H1 (cell line): ENCODE measurements around the gene R3HDM4.

Experiments used
- ASH2L ChIP-seq: fragments of 200-600, 300-600 bp; sonication (generic); IDR thresholded peaks from one replicate; pipeline ENCODE4 v1.7.1; 2017; ENCODE audit warnings: low read length
- CEBPB ChIP-seq: IDR thresholded peaks from 2 replicates; pipeline ENCODE4 v1.6.1; 2012; ENCODE audit warnings: low read depth, low read length
- EZH2 ChIP-seq: fragments of 200-600 bp; sonication (generic); IDR thresholded peaks from 2 replicates; pipeline ENCODE4 v1.7.1; 2012; ENCODE audit warnings: low read depth, mild to moderate bottlenecking, moderate library complexity, low read length, inconsistent platforms; ENCODE audit not compliant: severe bottlenecking
- KDM5A ChIP-seq: fragments of 200-600 bp; IDR thresholded peaks from 2 replicates; pipeline ENCODE4 v1.7.1; 2012; ENCODE audit warnings: mild to moderate bottlenecking, low read length, inconsistent platforms, mixed read lengths
- MAFK ChIP-seq: IDR thresholded peaks from 2 replicates; pipeline ENCODE4 v1.6.1; 2012; ENCODE audit warnings: low read depth, mild to moderate bottlenecking, improper control_type of control experiment, low read length
- POLR2A ChIP-seq, 2 experiments: IDR thresholded peaks; 1 replicate in 1 of 2; 2 replicates in 1 of 2; pipeline ENCODE4 v1.6.1; 2011; ENCODE audit warnings: low read depth in 2 of 2, low read length in 2 of 2, mild to moderate bottlenecking in 2 of 2; ENCODE audit errors: control extremely low read depth in 1 of 2
- RNF2 ChIP-seq: fragments of 200-900, 300-1000 bp; sonication (generic); IDR thresholded peaks from 2 replicates; pipeline ENCODE4 v1.7.1; 2016; ENCODE audit warnings: borderline replicate concordance, low read depth, mild to moderate bottlenecking, antibody characterized with exemption, low read length; ENCODE audit not compliant: poor library complexity, severe bottlenecking; ENCODE audit errors: missing control alignments
- RXRA ChIP-seq: IDR thresholded peaks from 2 replicates; pipeline ENCODE4 v1.6.1; 2011; ENCODE audit warnings: low read depth, mild to moderate bottlenecking, low read length, moderate library complexity; ENCODE audit not compliant: insufficient read depth
- SIN3A ChIP-seq, 2 experiments: IDR thresholded peaks in 1 of 2; conservative IDR thresholded peaks in 1 of 2; 2 replicates each; pipeline ENCODE4 v1.6.1; 2011 to 2012; ENCODE audit warnings: low read length in 2 of 2, improper control_type of control experiment in 1 of 2, low read depth in 1 of 2, mild to moderate bottlenecking in 1 of 2
- TAF1 ChIP-seq: IDR thresholded peaks from 2 replicates; pipeline ENCODE4 v1.6.1; 2011; ENCODE audit warnings: mild to moderate bottlenecking, low read depth, low read length
- TF ChIP-seq, protein P1 (sequence below), 3 experiments: IDR thresholded peaks; 1 replicate in 2 of 3; 2 replicates in 1 of 3; pipeline versions ENCODE4 v1.5.1 to v1.6.1; 2011; ENCODE audit warnings: low read length in 3 of 3, mild to moderate bottlenecking in 3 of 3, inconsistent platforms in 2 of 3, low read depth in 1 of 3, moderate library complexity in 1 of 3; ENCODE audit not compliant: insufficient read depth in 1 of 3; ENCODE audit errors: control extremely low read depth in 1 of 3
- TF ChIP-seq, protein P2 (sequence below): IDR thresholded peaks from 2 replicates; pipeline ENCODE4 v1.6.1; 2012; ENCODE audit warnings: low read length, inconsistent platforms
- TF ChIP-seq, protein P3 (sequence below): IDR thresholded peaks from 2 replicates; pipeline ENCODE4 v1.6.1; 2012; ENCODE audit warnings: inconsistent platforms

DNA sequence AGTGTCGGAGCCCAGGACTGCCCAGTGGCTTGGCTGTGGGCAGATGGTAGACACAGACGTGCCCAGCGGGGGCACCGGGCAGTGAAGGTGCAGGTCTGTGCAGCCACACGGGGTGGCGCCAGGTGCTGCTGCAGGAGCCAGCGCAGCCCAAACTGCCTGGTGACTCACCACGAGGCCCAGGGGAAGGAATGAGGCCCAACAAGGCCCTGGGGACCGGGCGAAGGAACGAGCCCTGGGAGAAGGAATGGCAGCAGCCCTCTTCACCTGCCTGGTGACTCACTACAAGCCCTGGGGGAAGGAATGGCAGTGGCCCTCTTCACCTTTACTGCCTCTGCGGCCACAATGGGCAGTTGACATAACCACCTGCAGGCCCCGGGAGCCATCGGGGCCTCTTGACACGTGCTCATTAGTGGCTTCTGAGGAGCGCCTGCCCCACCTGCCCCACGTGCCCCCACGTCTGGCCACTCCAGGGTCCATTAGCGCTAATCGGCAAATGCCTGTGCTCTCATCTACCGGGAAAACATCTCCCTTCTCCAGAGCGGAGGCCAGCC, 29.3 kb downstream of the R3HDM4 start:
- TF ChIP-seq, protein P1, sequence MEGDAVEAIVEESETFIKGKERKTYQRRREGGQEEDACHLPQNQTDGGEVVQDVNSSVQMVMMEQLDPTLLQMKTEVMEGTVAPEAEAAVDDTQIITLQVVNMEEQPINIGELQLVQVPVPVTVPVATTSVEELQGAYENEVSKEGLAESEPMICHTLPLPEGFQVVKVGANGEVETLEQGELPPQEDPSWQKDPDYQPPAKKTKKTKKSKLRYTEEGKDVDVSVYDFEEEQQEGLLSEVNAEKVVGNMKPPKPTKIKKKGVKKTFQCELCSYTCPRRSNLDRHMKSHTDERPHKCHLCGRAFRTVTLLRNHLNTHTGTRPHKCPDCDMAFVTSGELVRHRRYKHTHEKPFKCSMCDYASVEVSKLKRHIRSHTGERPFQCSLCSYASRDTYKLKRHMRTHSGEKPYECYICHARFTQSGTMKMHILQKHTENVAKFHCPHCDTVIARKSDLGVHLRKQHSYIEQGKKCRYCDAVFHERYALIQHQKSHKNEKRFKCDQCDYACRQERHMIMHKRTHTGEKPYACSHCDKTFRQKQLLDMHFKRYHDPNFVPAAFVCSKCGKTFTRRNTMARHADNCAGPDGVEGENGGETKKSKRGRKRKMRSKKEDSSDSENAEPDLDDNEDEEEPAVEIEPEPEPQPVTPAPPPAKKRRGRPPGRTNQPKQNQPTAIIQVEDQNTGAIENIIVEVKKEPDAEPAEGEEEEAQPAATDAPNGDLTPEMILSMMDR (IDR thresholded peaks at IDR 0.05; ENCODE audit: control extremely low read depth in 1 of 3, insufficient read depth in 1 of 3, low read depth in 1 of 3, low read length in 3 of 3) = peak; percentile 29 to 44 (median 36); a peak in 3 of 4 replicates
- TF ChIP-seq EZH2 (no peak), SIN3A (conservative IDR thresholded peaks at IDR 0.05 in 1 of 2, IDR thresholded peaks at IDR 0.05 in 1 of 2; ENCODE audit: low read depth in 1 of 2, low read length in 2 of 2) (no peak), RXRA (no peak), ASH2L (no peak), POLR2A (IDR thresholded peaks at IDR 0.05; ENCODE audit: control extremely low read depth in 1 of 2, low read depth in 2 of 2, low read length in 2 of 2) (no peak), TAF1 (no peak), RNF2 (no peak), MAFK (no peak), KDM5A (no peak), CEBPB (no peak)
- TF ChIP-seq, protein P2, sequence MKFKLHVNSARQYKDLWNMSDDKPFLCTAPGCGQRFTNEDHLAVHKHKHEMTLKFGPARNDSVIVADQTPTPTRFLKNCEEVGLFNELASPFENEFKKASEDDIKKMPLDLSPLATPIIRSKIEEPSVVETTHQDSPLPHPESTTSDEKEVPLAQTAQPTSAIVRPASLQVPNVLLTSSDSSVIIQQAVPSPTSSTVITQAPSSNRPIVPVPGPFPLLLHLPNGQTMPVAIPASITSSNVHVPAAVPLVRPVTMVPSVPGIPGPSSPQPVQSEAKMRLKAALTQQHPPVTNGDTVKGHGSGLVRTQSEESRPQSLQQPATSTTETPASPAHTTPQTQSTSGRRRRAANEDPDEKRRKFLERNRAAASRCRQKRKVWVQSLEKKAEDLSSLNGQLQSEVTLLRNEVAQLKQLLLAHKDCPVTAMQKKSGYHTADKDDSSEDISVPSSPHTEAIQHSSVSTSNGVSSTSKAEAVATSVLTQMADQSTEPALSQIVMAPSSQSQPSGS = no peak
- TF ChIP-seq, protein P3, sequence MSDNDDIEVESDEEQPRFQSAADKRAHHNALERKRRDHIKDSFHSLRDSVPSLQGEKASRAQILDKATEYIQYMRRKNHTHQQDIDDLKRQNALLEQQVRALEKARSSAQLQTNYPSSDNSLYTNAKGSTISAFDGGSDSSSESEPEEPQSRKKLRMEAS = no peak
